WTC11 (cell line): ENCODE results near the gene FGR. TPM values are rescaled to one million over a fixed set of nuclear protein-coding genes. Genes with fewer than 3 reads are reported as not detected.

ENCODE experiments used
- ATAC-seq: fragments of 200-7000 bp; cut with Tn5 transposase; 2 replicates; pipeline ENCODE4 v1.10.0; 2021; ENCODE audit warnings: mild to moderate bottlenecking, moderate library complexity
- CTCF ChIA-PET: fragments of 300-600 bp; sonication (Branson Sonifier 250); formaldehyde crosslinking; loops from one replicate; lab custom pipeline; 2021; ENCODE audit warnings: antibody characterized with exemption; lab: Charles Lee
- POLR2A ChIA-PET: fragments of 350-600 bp; sonication (Branson Sonifier 250); formaldehyde crosslinking; loops from one replicate; lab custom pipeline; 2021; ENCODE audit warnings: antibody characterized with exemption; lab: Charles Lee
- DNase-seq: peaks from one replicate; pipeline ENCODE4 v3.0.0; 2021; ENCODE audit warnings: low spot score
- H3K27ac Mint-ChIP-seq: 2 replicates; pipeline ENCODE4 v1.8.0; 2021; ENCODE audit warnings: mixed read lengths
- H3K27me3 Mint-ChIP-seq: 2 replicates; pipeline ENCODE4 v1.8.0; 2021; ENCODE audit warnings: low read depth, mild to moderate bottlenecking, moderate library complexity, mixed read lengths
- H3K36me3 Mint-ChIP-seq: 2 replicates; pipeline ENCODE4 v1.8.0; 2021; ENCODE audit warnings: mixed read lengths
- H3K4me1 Mint-ChIP-seq: 2 replicates; pipeline ENCODE4 v1.8.0; 2022; ENCODE audit warnings: mixed read lengths
- H3K4me3 Mint-ChIP-seq: 2 replicates; pipeline ENCODE4 v1.8.0; 2021; ENCODE audit warnings: mild to moderate bottlenecking, moderate library complexity, mixed read lengths
- H3K9me3 Mint-ChIP-seq: 2 replicates; pipeline ENCODE4 v1.8.0; 2021; ENCODE audit warnings: mixed read lengths
- CBFB ChIP-seq: sonication (generic); formaldehyde crosslinking; IDR thresholded peaks from 2 replicates; pipeline ENCODE4 v1.8.1; 2022; ENCODE audit warnings: mild to moderate bottlenecking, low read depth, missing genetic modification reagents
- E2F4 ChIP-seq: sonication (generic); formaldehyde crosslinking; IDR thresholded peaks from 2 replicates; pipeline ENCODE4 v1.8.1; 2022; ENCODE audit warnings: low read depth, mild to moderate bottlenecking, moderate library complexity, missing genetic modification reagents, borderline replicate concordance
- FOXP1 ChIP-seq: sonication (generic); formaldehyde crosslinking; IDR thresholded peaks from 2 replicates; pipeline ENCODE4 v1.8.0; 2022; ENCODE audit warnings: missing genetic modification reagents, mild to moderate bottlenecking, moderate library complexity, borderline replicate concordance
- GABPB1 ChIP-seq: sonication (generic); formaldehyde crosslinking; IDR thresholded peaks from 2 replicates; pipeline ENCODE4 v1.8.1; 2023; ENCODE audit warnings: mild to moderate bottlenecking, missing genetic modification reagents
- GTF2I ChIP-seq: fragments of 250-450 bp; sonication (Bioruptor Pico); conservative IDR thresholded peaks from 2 replicates; pipeline ENCODE4 v1.4.0; 2021; ENCODE audit warnings: mild to moderate bottlenecking
- KAT7 ChIP-seq: sonication (generic); formaldehyde crosslinking; IDR thresholded peaks from 2 replicates; pipeline ENCODE4 v1.8.1; 2023; ENCODE audit warnings: missing genetic modification reagents, mild to moderate bottlenecking, borderline replicate concordance
- MAX ChIP-seq: sonication (generic); formaldehyde crosslinking; IDR thresholded peaks from 2 replicates; pipeline ENCODE4 v1.8.0; 2022; ENCODE audit warnings: mild to moderate bottlenecking, missing genetic modification reagents
- MXD4 ChIP-seq: fragments of 250-450 bp; sonication (Bioruptor Pico); IDR thresholded peaks from 2 replicates; pipeline ENCODE4 v1.8.0; 2021; ENCODE audit warnings: mild to moderate bottlenecking, moderate library complexity, borderline replicate concordance
- NFE2L1 ChIP-seq: sonication (generic); formaldehyde crosslinking; IDR thresholded peaks from 2 replicates; pipeline ENCODE4 v1.8.1; 2023; ENCODE audit warnings: missing genetic modification reagents
- NFYB ChIP-seq: sonication (generic); formaldehyde crosslinking; conservative IDR thresholded peaks from 2 replicates; pipeline ENCODE4 v1.8.0; 2022; ENCODE audit warnings: low read depth, missing genetic modification reagents
- PRDM15 ChIP-seq: sonication (generic); formaldehyde crosslinking; IDR thresholded peaks from 2 replicates; pipeline ENCODE4 v1.8.0; 2022; ENCODE audit warnings: missing genetic modification reagents
- SMAD3 ChIP-seq: sonication (generic); formaldehyde crosslinking; IDR thresholded peaks from 2 replicates; pipeline ENCODE4 v1.8.0; 2022; ENCODE audit warnings: missing genetic modification reagents, mild to moderate bottlenecking, borderline replicate concordance
- SP1 ChIP-seq: sonication (generic); formaldehyde crosslinking; conservative IDR thresholded peaks from 2 replicates; pipeline ENCODE4 v1.8.1; 2022; ENCODE audit warnings: missing genetic modification reagents
- USF2 ChIP-seq: sonication (generic); formaldehyde crosslinking; IDR thresholded peaks from 2 replicates; pipeline ENCODE4 v1.8.1; 2023; ENCODE audit warnings: mild to moderate bottlenecking, missing genetic modification reagents, moderate library complexity
- ZBTB21 ChIP-seq: sonication (generic); formaldehyde crosslinking; IDR thresholded peaks from 2 replicates; pipeline ENCODE4 v1.8.1; 2023; ENCODE audit warnings: mild to moderate bottlenecking, missing genetic modification reagents, borderline replicate concordance
- ZNF219 ChIP-seq: sonication (generic); formaldehyde crosslinking; IDR thresholded peaks from 2 replicates; pipeline ENCODE4 v1.8.0; 2023; ENCODE audit warnings: missing genetic modification reagents, mild to moderate bottlenecking, borderline replicate concordance
- total RNA-seq: library from RNA; stranded (reverse); gene quantifications from 3 replicates; pipeline ENCODE4 v1.2.3, GENCODE V29; 2021
- TF ChIP-seq, protein P1 (sequence below): fragments of 250-450 bp; sonication (Bioruptor Pico); IDR thresholded peaks from 2 replicates; pipeline ENCODE4 v1.8.0; 2021; ENCODE audit warnings: mild to moderate bottlenecking
- TF ChIP-seq, protein P2 (sequence below): fragments of 250-450 bp; sonication (Bioruptor Pico); IDR thresholded peaks from 2 replicates; pipeline ENCODE4 v2.1.2; 2022; ENCODE audit warnings: mild to moderate bottlenecking, moderate library complexity
- TF ChIP-seq, protein P3 (sequence below): sonication (generic); formaldehyde crosslinking; IDR thresholded peaks from 2 replicates; pipeline ENCODE4 v1.8.0; 2023; ENCODE audit warnings: missing genetic modification reagents, mild to moderate bottlenecking, borderline replicate concordance
- TF ChIP-seq, protein P4 (sequence below): sonication (generic); formaldehyde crosslinking; IDR thresholded peaks from 2 replicates; pipeline ENCODE4 v1.8.0; 2023; ENCODE audit warnings: mild to moderate bottlenecking, missing genetic modification reagents

FGR gene
- total RNA-seq, 1 experiment from 2014 or later = 0.77 TPM

DNA sequence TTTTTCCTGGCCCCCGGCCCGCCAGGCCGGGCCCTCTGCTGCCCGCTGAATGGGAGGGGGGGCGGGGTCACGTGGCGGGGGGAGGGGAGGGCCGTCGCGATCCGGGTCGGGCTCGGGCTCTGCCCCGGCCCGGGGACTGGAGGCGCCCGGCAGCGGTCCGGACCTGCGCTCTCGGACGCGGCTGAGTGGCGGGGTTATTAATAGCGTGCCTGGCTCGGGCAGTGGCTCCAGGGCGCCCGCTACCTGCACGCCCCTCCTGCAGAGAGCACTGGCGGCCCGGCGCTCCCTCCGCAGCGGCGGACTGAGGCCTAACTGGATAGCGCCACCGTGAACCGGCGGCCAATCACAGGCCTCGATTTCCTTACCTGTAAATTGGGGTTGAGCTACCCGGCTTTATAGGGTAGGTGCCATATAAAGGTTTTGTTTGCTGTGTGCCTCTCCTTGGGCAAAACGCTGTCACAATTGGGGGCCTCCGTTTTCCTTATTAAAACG, 59.1 kb downstream of the FGR start:
- Mint-ChIP-seq H3K9me3 (no peaks in the 10 kb centered on the region), H3K4me1 (peaks cover 49% of the 10 kb centered on the region), H3K27me3 (no peaks in the 10 kb centered on the region), H3K4me3 (peak overlapping the region; percentile 55), H3K36me3 (no peaks in the 10 kb centered on the region), H3K27ac (0 out of 2 replicates have a peak overlapping the region, but pooled peaks have one; percentile 78)
- DNase-seq (peak; percentile 80), ATAC-seq (peak; percentile 55)
- ChIA-PET POLR2A (interaction anchor here (0.6 to 2.1 kb wide), 7 partner anchors 16 to 86 kb away, joined by 3 to 15 read pairs (median 4); partner anchors contain the start of genes AHDC1 and WASF2), CTCF (interaction anchor here (0.9 to 16.0 kb wide), 26 partner anchors 8 to 275 kb away, joined by 3 to 489 read pairs (median 6); partner anchors contain the start of genes AHDC1, IFI6 and WASF2)
- TF ChIP-seq, protein P1, sequence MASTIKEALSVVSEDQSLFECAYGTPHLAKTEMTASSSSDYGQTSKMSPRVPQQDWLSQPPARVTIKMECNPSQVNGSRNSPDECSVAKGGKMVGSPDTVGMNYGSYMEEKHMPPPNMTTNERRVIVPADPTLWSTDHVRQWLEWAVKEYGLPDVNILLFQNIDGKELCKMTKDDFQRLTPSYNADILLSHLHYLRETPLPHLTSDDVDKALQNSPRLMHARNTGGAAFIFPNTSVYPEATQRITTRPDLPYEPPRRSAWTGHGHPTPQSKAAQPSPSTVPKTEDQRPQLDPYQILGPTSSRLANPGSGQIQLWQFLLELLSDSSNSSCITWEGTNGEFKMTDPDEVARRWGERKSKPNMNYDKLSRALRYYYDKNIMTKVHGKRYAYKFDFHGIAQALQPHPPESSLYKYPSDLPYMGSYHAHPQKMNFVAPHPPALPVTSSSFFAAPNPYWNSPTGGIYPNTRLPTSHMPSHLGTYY (CRISPR knock-in tag) = no peak
- TF ChIP-seq E2F4 (CRISPR knock-in tag) = no peak
- no peak for TF ChIP-seq MXD4 (CRISPR knock-in tag)
- no peak for TF ChIP-seq NFE2L1 (CRISPR knock-in tag)
- TF ChIP-seq CBFB (CRISPR knock-in tag) = no peak
- TF ChIP-seq KAT7 (CRISPR knock-in tag) = no peak
- peak; percentile 29; the same call in 1 of the 2 replicates for TF ChIP-seq NFYB (CRISPR knock-in tag)
- TF ChIP-seq, protein P2, sequence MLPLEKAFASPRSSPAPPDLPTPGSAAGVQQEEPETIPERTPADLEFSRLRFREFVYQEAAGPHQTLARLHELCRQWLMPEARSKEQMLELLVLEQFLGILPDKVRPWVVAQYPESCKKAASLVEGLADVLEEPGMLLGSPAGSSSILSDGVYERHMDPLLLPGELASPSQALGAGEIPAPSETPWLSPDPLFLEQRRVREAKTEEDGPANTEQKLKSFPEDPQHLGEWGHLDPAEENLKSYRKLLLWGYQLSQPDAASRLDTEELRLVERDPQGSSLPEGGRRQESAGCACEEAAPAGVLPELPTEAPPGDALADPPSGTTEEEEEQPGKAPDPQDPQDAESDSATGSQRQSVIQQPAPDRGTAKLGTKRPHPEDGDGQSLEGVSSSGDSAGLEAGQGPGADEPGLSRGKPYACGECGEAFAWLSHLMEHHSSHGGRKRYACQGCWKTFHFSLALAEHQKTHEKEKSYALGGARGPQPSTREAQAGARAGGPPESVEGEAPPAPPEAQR (CRISPR knock-in tag) = no peak
- peak; percentile 88 for TF ChIP-seq GTF2I (CRISPR knock-in tag)
- TF ChIP-seq ZBTB21 = no peak
- TF ChIP-seq, protein P3, sequence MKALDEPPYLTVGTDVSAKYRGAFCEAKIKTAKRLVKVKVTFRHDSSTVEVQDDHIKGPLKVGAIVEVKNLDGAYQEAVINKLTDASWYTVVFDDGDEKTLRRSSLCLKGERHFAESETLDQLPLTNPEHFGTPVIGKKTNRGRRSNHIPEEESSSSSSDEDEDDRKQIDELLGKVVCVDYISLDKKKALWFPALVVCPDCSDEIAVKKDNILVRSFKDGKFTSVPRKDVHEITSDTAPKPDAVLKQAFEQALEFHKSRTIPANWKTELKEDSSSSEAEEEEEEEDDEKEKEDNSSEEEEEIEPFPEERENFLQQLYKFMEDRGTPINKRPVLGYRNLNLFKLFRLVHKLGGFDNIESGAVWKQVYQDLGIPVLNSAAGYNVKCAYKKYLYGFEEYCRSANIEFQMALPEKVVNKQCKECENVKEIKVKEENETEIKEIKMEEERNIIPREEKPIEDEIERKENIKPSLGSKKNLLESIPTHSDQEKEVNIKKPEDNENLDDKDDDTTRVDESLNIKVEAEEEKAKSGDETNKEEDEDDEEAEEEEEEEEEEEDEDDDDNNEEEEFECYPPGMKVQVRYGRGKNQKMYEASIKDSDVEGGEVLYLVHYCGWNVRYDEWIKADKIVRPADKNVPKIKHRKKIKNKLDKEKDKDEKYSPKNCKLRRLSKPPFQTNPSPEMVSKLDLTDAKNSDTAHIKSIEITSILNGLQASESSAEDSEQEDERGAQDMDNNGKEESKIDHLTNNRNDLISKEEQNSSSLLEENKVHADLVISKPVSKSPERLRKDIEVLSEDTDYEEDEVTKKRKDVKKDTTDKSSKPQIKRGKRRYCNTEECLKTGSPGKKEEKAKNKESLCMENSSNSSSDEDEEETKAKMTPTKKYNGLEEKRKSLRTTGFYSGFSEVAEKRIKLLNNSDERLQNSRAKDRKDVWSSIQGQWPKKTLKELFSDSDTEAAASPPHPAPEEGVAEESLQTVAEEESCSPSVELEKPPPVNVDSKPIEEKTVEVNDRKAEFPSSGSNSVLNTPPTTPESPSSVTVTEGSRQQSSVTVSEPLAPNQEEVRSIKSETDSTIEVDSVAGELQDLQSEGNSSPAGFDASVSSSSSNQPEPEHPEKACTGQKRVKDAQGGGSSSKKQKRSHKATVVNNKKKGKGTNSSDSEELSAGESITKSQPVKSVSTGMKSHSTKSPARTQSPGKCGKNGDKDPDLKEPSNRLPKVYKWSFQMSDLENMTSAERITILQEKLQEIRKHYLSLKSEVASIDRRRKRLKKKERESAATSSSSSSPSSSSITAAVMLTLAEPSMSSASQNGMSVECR (CRISPR knock-in tag) = peak; percentile 68; the same call in 1 of the 2 replicates
- TF ChIP-seq USF2 (CRISPR knock-in tag) = peak; percentile 79
- no peak for TF ChIP-seq PRDM15 (CRISPR knock-in tag)
- TF ChIP-seq SMAD3 (CRISPR knock-in tag) = no peak
- peak; percentile 46; the same call in 1 of the 2 replicates for TF ChIP-seq MAX
- no peak for TF ChIP-seq FOXP1
- TF ChIP-seq ZNF219 (CRISPR knock-in tag) = no peak
- TF ChIP-seq GABPB1 = no peak
- TF ChIP-seq SP1 (CRISPR knock-in tag) = peak; percentile 28; the same call in 1 of the 2 replicates
- TF ChIP-seq, protein P4, sequence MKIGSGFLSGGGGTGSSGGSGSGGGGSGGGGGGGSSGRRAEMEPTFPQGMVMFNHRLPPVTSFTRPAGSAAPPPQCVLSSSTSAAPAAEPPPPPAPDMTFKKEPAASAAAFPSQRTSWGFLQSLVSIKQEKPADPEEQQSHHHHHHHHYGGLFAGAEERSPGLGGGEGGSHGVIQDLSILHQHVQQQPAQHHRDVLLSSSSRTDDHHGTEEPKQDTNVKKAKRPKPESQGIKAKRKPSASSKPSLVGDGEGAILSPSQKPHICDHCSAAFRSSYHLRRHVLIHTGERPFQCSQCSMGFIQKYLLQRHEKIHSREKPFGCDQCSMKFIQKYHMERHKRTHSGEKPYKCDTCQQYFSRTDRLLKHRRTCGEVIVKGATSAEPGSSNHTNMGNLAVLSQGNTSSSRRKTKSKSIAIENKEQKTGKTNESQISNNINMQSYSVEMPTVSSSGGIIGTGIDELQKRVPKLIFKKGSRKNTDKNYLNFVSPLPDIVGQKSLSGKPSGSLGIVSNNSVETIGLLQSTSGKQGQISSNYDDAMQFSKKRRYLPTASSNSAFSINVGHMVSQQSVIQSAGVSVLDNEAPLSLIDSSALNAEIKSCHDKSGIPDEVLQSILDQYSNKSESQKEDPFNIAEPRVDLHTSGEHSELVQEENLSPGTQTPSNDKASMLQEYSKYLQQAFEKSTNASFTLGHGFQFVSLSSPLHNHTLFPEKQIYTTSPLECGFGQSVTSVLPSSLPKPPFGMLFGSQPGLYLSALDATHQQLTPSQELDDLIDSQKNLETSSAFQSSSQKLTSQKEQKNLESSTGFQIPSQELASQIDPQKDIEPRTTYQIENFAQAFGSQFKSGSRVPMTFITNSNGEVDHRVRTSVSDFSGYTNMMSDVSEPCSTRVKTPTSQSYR (CRISPR knock-in tag) = no peak
